Measurements from ENCODE around the gene SLC30A10.
"Not testable (repeated sequence)": the region's sequence is repeated elsewhere in the genome, so short reads cannot be mapped to it uniquely, and the experiment has no call there.

Gene SLC30A10

GRCh38 chr1:219927298-219927955 lies 930 bp downstream of the SLC30A10 start:
- DNase-seq (ENCODE audit: low read depth in 2 of 2): no peak

GRCh38 chr1:219926363-219926998 lies 1.9 kb downstream of the SLC30A10 start:
- DNase-seq (ENCODE audit: low read depth in 2 of 2): no peak

- no peak for DNase-seq (ENCODE audit: low read depth in 2 of 2)
Observed at GRCh38 chr1:219924342-219924741, 4.0 kb downstream of the SLC30A10 start.

GRCh38 chr1:219917851-219918466 lies 10.4 kb downstream of the SLC30A10 start:
- no peak for DNase-seq (ENCODE audit: low read depth in 2 of 2)

- DNase-seq (ENCODE audit: low read depth in 2 of 2): no peak
Observed at GRCh38 chr1:219917281-219917680, 11.1 kb downstream of the SLC30A10 start.

- no peak for DNase-seq (ENCODE audit: low read depth in 2 of 2)
Observed at GRCh38 chr1:219916257-219916656, 12.1 kb downstream of the SLC30A10 start.

- no peak for DNase-seq (ENCODE audit: low read depth in 2 of 2)
Observed at GRCh38 chr1:219913005-219913770, 15.2 kb downstream of the SLC30A10 start.

- no peak for DNase-seq (ENCODE audit: low read depth in 2 of 2)
Observed at GRCh38 chr1:219910716-219911115, 17.6 kb downstream of the SLC30A10 start.

- no peak for DNase-seq (ENCODE audit: low read depth in 2 of 2)
Observed at GRCh38 chr1:219909476-219909875, 18.9 kb downstream of the SLC30A10 start.

GRCh38 chr1:219908170-219908569 lies 20.2 kb downstream of the SLC30A10 start:
- no peak for DNase-seq (ENCODE audit: low read depth in 2 of 2)

- no peak for DNase-seq (ENCODE audit: low read depth in 2 of 2)
Observed at GRCh38 chr1:219907772-219908070, 20.6 kb downstream of the SLC30A10 start.

GRCh38 chr1:219906924-219907771 lies 21.2 kb downstream of the SLC30A10 start:
- no peak for DNase-seq (ENCODE audit: low read depth in 2 of 2)

GRCh38 chr1:219906565-219906923 lies 21.8 kb downstream of the SLC30A10 start:
- not testable (repeated sequence) for DNase-seq (ENCODE audit: low read depth in 2 of 2)

GRCh38 chr1:219905524-219905923 lies 22.8 kb downstream of the SLC30A10 start:
- no peak for DNase-seq (ENCODE audit: low read depth in 2 of 2)

- DNase-seq (ENCODE audit: low read depth in 2 of 2): no peak
Observed at GRCh38 chr1:219904934-219905333, 23.4 kb downstream of the SLC30A10 start.

GRCh38 chr1:219903353-219903871 lies 24.9 kb downstream of the SLC30A10 start:
- no peak for DNase-seq (ENCODE audit: low read depth in 2 of 2)

- no peak for DNase-seq (ENCODE audit: low read depth in 2 of 2)
Observed at GRCh38 chr1:219902951-219903350, 25.4 kb downstream of the SLC30A10 start.

GRCh38 chr1:219900882-219901281 lies 27.5 kb downstream of the SLC30A10 start:
- no peak for DNase-seq (ENCODE audit: low read depth in 2 of 2)

- no peak for DNase-seq (ENCODE audit: low read depth in 2 of 2)
Observed at GRCh38 chr1:219900201-219900600, 28.2 kb downstream of the SLC30A10 start.

GRCh38 chr1:219898375-219898774 lies 30.0 kb downstream of the SLC30A10 start:
- DNase-seq (ENCODE audit: low read depth in 2 of 2): no peak

GRCh38 chr1:219897914-219898313 lies 30.4 kb downstream of the SLC30A10 start:
- DNase-seq (ENCODE audit: low read depth in 2 of 2): no peak
